Measurements from ENCODE around the gene EML4. TPM values are rescaled to one million over a fixed set of nuclear protein-coding genes. Genes with fewer than 3 reads are reported as not detected.
"Not testable (repeated sequence)": the region's sequence is repeated elsewhere in the genome, so short reads cannot be mapped to it uniquely, and the experiment has no call there.

The EML4 gene
- total RNA-seq, 1 experiment from 2014 or later: 68.2 TPM

DNA sequence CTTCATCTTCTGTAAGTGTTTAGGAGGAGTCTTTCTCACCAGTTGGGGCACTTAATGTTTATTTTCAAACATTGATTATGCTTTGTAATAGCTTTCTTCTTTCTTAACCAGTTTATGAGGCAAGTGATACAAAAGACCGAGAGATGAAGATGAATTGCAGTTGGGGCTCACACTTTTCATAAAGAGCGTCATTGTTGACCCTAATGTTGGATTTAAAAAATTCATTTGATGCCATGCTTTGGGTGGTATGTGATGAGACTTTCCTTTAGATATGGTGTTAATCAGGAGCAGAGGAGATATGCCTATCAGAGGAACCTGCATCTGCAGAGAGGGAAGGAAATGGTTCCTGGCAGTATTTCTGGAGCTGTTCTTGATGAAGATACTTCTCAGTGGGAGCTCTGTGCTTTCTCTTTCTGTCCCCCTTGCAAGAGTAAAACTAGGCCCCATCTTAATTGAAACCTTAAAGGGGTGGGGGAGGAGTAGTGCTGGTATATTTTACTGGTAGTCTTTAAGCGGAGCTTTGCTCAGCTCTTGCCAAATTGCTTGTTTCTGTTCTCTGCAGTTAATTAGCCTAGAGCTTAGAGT lies 2.3 kb downstream of the EML4 start:
- H3K27ac Mint-ChIP-seq (ENCODE audit: unreplicated experiment): no peak overlapping the region
- intact Hi-C loops (cut with micrococcal nuclease; ENCODE audit: unreplicated experiment): loop anchor here (2.0 kb wide), 3 partner anchors 15 to 75 kb away; no protein-coding TSS in a partner anchor
- no peak for TF ChIP-seq CTCF (IDR thresholded peaks at IDR 0.05; ENCODE audit: unreplicated experiment)
- no peaks in the 10 kb centered on the region for H3K9me3 Mint-ChIP-seq (ENCODE audit: low read depth, unreplicated experiment)
- H3K36me3 Mint-ChIP-seq (ENCODE audit: insufficient read depth, unreplicated experiment): no peaks in the 10 kb centered on the region
- CTCF ChIA-PET: interaction anchor here (0.8 to 1.4 kb wide), 3 partner anchors 24 to 73 kb away, joined by 3 to 6 read pairs (median 3); no protein-coding TSS in a partner anchor
- BruUV-seq (replicated peaks): no TSS peak
- H3K4me1 Mint-ChIP-seq (ENCODE audit: low read depth, unreplicated experiment): peaks cover 8% of the 10 kb centered on the region
- H3K4me3 Mint-ChIP-seq (ENCODE audit: low read depth, unreplicated experiment): no peak overlapping the region
- no peaks in the 10 kb centered on the region for H3K27me3 Mint-ChIP-seq (ENCODE audit: unreplicated experiment)
- no peak for DNase-seq

DNA sequence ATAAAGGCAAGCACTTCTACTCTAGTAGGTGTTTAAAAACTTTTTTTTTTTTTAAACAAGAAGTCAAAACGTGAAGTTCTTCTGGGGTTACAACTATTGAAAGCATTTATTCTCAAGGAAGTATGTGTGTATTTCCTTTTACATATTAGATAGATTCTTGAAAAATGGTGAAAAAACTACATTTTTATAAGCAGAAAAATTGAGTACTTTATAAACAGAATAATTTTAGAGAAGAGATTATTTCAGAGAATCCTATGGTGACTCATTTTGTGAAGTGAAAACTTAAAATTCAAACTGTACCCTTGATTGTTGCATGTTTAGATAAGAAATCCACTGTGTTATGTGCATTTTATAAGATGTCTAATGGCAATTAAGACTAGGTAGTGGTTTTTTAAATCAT lies 2.9 kb downstream of the EML4 start:
- Mint-ChIP-seq H3K4me3 (ENCODE audit: low read depth, unreplicated experiment) (no peak overlapping the region), H3K4me1 (ENCODE audit: low read depth, unreplicated experiment) (peaks cover 10% of the 10 kb centered on the region), H3K36me3 (ENCODE audit: insufficient read depth, unreplicated experiment) (no peaks in the 10 kb centered on the region), H3K27ac (ENCODE audit: unreplicated experiment) (no peak overlapping the region), H3K9me3 (ENCODE audit: low read depth, unreplicated experiment) (no peaks in the 10 kb centered on the region), H3K27me3 (ENCODE audit: unreplicated experiment) (no peaks in the 10 kb centered on the region)
- CTCF ChIA-PET: interaction anchor here (1.1 to 1.4 kb wide), 2 partner anchors 24 to 67 kb away, joined by 3 to 6 read pairs; no protein-coding TSS in a partner anchor
- intact Hi-C loops (cut with micrococcal nuclease; ENCODE audit: unreplicated experiment): no loop called here
- no TSS peak for BruUV-seq (replicated peaks)
- TF ChIP-seq CTCF (IDR thresholded peaks at IDR 0.05; ENCODE audit: unreplicated experiment): no peak
- no peak for DNase-seq

- intact Hi-C loops (cut with micrococcal nuclease; ENCODE audit: unreplicated experiment): no loop called here
- no peak for DNase-seq
- no peak for TF ChIP-seq CTCF (IDR thresholded peaks at IDR 0.05; ENCODE audit: unreplicated experiment)
- no peak overlapping the region for H3K4me3 Mint-ChIP-seq (ENCODE audit: low read depth, unreplicated experiment)
- no peaks in the 10 kb centered on the region for H3K9me3 Mint-ChIP-seq (ENCODE audit: low read depth, unreplicated experiment)
- H3K27ac Mint-ChIP-seq (ENCODE audit: unreplicated experiment): no peak overlapping the region
- CTCF ChIA-PET: no interaction called here
- no TSS peak for BruUV-seq (replicated peaks)
- H3K4me1 Mint-ChIP-seq (ENCODE audit: low read depth, unreplicated experiment): peaks cover 14% of the 10 kb centered on the region
- no peaks in the 10 kb centered on the region for H3K27me3 Mint-ChIP-seq (ENCODE audit: unreplicated experiment)
- H3K36me3 Mint-ChIP-seq (ENCODE audit: insufficient read depth, unreplicated experiment): no peaks in the 10 kb centered on the region
Observed at GRCh38 chr2:42172566-42172965, 3.4 kb downstream of the EML4 start.

GRCh38 chr2:42173467-42173866 lies 4.3 kb downstream of the EML4 start:
- H3K27me3 Mint-ChIP-seq (ENCODE audit: unreplicated experiment); intact Hi-C loops (cut with micrococcal nuclease; ENCODE audit: unreplicated experiment); H3K27ac Mint-ChIP-seq (ENCODE audit: unreplicated experiment); H3K9me3 Mint-ChIP-seq (ENCODE audit: low read depth, unreplicated experiment); DNase-seq; H3K4me3 Mint-ChIP-seq (ENCODE audit: low read depth, unreplicated experiment); H3K36me3 Mint-ChIP-seq (ENCODE audit: insufficient read depth, unreplicated experiment); BruUV-seq (replicated peaks): not testable (repeated sequence)
- CTCF ChIA-PET: interaction anchor here (0.5 kb wide), 1 partner anchor 1093 kb away, joined by 3 read pairs; no protein-coding TSS in a partner anchor
- peaks cover 18% of the 10 kb centered on the region for H3K4me1 Mint-ChIP-seq (ENCODE audit: low read depth, unreplicated experiment)

DNA sequence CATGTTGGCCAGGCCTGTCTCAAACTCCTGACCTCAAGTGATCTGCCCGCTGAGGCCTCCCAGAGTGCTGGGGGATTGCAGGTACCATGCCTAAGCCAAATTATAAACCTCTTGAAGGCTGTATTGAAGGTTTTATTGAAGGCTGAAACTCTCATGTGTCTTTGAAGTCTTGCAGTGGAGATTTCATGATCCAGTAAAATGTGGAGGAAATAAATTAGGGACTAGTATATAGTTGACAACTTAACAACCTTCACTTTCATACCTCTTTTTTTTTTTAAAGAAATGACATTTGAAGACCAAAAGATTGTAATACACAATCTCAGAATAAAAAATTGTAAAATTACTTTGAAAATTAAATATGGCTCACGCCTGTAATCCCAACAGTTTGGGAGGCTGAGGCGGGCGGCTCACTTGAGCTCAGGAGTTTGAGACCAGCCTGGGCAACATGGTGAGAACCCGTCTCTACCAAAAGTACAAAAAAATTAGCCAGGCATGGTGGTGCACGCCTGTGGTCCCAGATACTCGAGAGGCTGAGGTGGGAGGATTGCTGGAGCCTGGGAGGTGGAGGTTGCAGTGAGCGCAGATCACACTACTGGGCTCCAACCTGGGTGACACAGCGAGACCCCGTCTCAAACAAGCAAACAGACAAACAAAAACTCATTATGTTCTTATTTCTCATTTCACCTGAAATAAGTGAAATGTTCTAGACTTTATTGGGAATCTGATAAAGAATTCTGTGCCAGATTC lies 8.0 kb downstream of the EML4 start:
- TF ChIP-seq CTCF (IDR thresholded peaks at IDR 0.05; ENCODE audit: unreplicated experiment): no peak
- BruUV-seq (replicated peaks): no TSS peak
- CTCF ChIA-PET: no interaction called here
- intact Hi-C loops (cut with micrococcal nuclease; ENCODE audit: unreplicated experiment): no loop called here
- Mint-ChIP-seq H3K27me3 (ENCODE audit: unreplicated experiment) (no peaks in the 10 kb centered on the region), H3K4me1 (ENCODE audit: low read depth, unreplicated experiment) (peaks cover 19% of the 10 kb centered on the region), H3K9me3 (ENCODE audit: low read depth, unreplicated experiment) (no peaks in the 10 kb centered on the region), H3K36me3 (ENCODE audit: insufficient read depth, unreplicated experiment) (no peaks in the 10 kb centered on the region), H3K4me3 (ENCODE audit: low read depth, unreplicated experiment) (no peak overlapping the region), H3K27ac (ENCODE audit: unreplicated experiment) (no peak overlapping the region)
- no peak for DNase-seq

Data from Calu3 (cell line).